Skin epidermis (tissue), 12 donors: ENCODE measurements around the gene FTCD.
"Not testable (repeated sequence)": the region's sequence is repeated elsewhere in the genome, so short reads cannot be mapped to it uniquely, and the experiment has no call there.

Source experiments
- H3K27ac ChIP-seq, 21 experiments: fragments of 200-600 bp; sonication (generic) in 11 of 21; one replicate each; pipeline ENCODE4 v1.5.0; 2020; ENCODE audit warnings: mild to moderate bottlenecking in 3 of 21, inconsistent platforms in 2 of 21, moderate library complexity in 2 of 21
- H3K4me3 ChIP-seq, 7 experiments: fragments of 200-600 bp; sonication (generic) in 2 of 7; one replicate each; pipeline ENCODE4 v1.5.0; 2020; ENCODE audit warnings: inconsistent platforms in 2 of 7, mild to moderate bottlenecking in 2 of 7, moderate library complexity in 1 of 7

The FTCD gene

GRCh38 chr21:46118316-46119143, 36.8 kb downstream of the FTCD start:
- Histone ChIP-seq H3K4me3 (no peak overlapping the region), H3K27ac (peak overlapping the region in 5 of 21 experiments; percentile 17 to 74 (median 73))

DNA sequence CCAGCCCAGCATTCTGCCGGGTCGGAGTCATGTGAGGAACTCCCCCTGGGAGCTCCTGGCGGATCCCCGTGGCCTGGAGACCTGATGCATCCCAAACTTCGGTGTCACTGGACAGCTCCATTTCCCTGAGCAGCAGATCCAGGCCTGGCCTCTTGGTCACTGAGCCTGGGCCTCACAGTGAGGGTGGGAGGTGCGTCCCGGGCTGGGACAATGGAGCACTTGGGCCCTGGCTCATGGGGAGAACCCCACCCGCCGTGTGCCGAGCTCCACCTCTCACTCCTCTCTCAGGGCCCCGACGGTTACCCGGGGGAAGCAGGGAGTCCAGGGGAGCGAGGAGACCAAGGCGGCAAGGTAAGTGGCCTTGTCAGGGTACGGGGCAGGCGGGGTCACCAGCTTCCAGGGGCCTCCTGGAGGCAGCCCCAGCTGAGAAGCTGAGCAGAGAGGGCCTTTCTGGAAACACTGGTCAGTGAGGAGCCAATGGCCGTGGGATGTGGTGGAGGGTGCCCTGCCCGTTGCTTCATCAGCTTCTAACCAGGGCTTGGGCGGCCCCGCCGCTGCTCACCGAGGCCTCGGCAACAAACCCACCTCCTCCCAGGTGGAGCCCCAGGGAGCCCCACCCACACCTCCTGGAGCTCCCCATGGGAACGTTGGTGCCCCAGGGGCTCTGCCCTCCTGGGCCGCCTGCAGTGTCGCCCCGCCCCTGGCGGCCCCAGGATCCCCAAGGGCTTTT, 37.6 kb downstream of the FTCD start:
- H3K4me3 ChIP-seq, result no peak overlapping the region
- H3K27ac ChIP-seq, result peak overlapping the region in 7 of 21 experiments; percentile 8 to 74 (median 65)

- H3K27ac ChIP-seq, result peak overlapping the region in 10 of 21 experiments; percentile 8 to 74 (median 48)
- H3K4me3 ChIP-seq, result no peak overlapping the region
Observed at GRCh38 chr21:46116776-46117585, 38.4 kb downstream of the FTCD start.

DNA sequence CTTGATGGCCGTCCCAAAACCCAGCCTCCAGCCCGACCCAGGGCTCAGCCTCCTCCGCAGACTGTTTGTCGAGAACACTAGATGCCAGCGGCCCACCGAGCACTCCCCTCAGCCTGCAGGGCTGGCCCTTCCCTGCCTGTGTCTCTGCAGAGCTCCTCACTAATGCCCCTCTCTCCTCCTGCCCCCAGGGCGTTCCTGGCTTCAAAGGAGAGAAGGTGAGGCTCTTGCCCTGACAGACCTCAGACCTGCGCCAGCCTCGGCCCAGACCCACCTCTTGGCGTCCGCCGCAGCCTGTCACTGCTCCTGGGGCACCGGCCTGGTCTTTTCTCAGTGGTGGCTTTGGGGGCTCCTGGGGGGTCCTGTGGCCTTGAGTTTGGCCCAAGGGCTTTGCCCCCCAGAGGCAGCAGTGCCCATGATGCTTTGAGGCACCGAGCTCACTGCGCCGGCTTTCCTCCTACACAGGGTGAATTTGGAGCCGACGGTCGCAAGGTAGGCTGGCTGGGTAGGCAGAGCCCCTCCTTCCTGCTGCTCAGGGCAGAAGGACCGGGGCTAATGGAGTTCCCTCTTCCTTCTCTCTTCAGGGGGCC, 39.1 kb downstream of the FTCD start:
- Histone ChIP-seq H3K4me3 (no peak overlapping the region), H3K27ac (peak overlapping the region in 7 of 21 experiments; percentile 25 to 74 (median 62))

- peak overlapping the region in 6 of 21 experiments; percentile 12 to 74 (median 49) for H3K27ac ChIP-seq
- H3K4me3 ChIP-seq, result no peak overlapping the region
Observed at GRCh38 chr21:46115441-46116188, 39.8 kb downstream of the FTCD start.

GRCh38 chr21:46114963-46115362, 40.4 kb downstream of the FTCD start:
- Histone ChIP-seq H3K4me3 (no peak overlapping the region), H3K27ac (peak overlapping the region in 4 of 21 experiments; percentile 11 to 74 (median 44))

DNA sequence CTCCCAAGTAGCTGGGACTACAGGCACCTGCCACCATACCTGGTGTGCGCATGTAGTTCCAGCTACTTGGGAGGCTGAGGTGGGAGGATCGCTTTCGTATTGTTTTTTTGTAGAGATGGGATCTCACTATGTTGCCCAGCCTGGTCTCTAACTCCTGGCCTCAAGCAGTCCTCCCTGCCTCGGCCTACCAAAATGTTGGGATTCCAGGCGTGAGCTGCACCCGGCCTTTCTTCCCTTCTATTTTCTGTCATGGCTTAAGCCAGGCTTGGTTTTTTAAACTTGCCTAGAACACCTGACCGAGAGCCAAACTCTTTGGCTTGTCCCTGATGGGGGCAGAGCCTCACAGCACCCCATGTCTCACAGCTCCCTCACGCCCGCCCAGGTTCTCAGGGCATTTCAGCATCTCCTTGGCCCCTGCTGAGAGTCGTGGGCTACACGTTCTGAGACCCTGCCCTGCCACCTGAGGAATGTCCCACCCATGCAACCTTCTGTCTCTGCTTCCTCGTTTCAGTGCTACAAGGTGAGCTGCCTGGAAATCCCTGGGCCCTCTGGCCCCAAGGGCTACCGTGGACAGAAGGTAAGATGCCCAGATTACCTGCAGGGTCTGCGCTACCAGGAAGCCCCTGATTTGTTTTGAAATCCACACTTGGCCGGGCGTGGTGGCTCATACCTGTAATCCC, 41.7 kb downstream of the FTCD start:
- Histone ChIP-seq H3K4me3 (no peak overlapping the region), H3K27ac (no peak overlapping the region)

DNA sequence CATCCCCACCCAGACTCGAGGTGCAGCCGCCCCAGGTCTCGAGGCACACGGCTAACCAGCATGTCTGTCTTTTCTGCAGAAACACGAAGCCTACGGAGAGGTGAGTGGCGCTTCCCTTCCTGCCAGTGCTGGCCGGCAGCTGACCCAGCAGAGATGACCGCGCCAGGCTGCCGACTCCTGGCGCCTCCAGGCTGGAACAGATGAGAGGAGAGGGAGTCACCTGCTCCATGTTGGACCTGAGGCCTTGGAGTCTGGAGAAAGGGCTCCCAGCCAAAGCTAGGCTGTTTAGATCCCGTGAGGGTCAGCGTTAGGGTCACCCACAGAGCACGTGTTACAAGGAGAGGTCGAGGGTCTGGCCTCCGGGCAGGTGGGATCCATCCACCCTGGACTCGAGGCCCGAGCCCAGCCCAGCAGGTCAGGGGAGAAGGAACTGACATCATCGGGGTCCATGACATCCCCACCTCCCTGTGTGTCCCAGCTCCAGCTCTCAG, 42.6 kb downstream of the FTCD start:
- no peak overlapping the region for H3K4me3 ChIP-seq
- H3K27ac ChIP-seq, result no peak overlapping the region

GRCh38 chr21:46111857-46112724, 43.3 kb downstream of the FTCD start:
- H3K27ac ChIP-seq, result no peak overlapping the region
- H3K4me3 ChIP-seq, result no peak overlapping the region

DNA sequence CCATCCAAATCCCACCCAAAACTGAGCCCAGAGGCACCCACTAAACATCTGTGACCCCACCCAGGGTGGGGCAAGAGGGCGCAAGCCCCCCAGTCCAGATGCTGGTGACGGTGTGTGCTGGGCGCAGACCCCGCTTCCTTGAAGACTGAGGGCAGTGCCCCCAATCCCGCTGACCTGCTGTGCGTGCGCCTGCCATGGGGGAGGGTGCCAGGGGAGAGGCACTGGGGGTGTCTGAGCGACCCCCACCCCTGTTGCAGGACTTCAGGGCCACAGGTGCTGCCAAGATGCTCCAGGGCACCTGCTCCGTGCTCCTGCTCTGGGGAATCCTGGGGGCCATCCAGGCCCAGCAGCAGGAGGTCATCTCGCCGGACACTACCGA, 44.2 kb downstream of the FTCD start:
- H3K4me3 ChIP-seq, result no peak overlapping the region
- H3K27ac ChIP-seq, result peak overlapping the region in 1 of 21 experiments; percentile 39

DNA sequence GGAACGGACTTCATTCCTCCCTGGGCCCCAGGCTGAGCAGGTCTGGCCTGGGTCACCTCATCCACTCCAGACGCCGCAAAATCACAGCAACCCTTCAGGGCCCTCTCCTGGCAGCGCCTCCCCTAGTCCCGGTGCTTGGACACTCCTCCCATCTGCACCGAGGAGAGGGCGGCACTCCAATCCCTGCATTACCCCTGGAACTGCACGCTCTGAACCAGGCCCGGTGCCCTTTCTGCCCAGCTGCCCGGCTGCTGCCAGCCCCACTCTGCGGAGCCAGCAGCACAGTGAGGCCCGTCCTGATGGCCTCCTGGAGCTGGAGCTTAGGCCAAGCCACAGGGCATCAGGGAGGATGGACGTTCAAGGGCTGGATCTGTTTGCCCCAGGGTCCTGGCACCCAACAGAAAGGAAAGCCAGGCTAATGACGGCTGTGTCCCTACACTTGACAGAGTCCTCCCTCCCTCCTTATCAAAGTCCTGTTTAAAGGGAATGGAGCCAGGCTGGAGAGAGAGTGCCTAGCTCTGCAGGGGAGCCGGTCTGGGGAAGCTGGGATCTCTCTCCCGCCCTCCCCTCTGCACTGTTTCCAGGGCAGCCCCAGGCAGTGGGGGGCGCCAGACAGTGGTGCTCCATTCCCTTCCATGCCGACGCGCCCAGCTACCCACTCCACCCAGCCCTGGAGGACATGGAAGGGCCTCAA, 44.7 kb downstream of the FTCD start:
- peak overlapping the region in 4 of 21 experiments; percentile 22 to 44 (median 37) for H3K27ac ChIP-seq
- H3K4me3 ChIP-seq, result no peak overlapping the region

DNA sequence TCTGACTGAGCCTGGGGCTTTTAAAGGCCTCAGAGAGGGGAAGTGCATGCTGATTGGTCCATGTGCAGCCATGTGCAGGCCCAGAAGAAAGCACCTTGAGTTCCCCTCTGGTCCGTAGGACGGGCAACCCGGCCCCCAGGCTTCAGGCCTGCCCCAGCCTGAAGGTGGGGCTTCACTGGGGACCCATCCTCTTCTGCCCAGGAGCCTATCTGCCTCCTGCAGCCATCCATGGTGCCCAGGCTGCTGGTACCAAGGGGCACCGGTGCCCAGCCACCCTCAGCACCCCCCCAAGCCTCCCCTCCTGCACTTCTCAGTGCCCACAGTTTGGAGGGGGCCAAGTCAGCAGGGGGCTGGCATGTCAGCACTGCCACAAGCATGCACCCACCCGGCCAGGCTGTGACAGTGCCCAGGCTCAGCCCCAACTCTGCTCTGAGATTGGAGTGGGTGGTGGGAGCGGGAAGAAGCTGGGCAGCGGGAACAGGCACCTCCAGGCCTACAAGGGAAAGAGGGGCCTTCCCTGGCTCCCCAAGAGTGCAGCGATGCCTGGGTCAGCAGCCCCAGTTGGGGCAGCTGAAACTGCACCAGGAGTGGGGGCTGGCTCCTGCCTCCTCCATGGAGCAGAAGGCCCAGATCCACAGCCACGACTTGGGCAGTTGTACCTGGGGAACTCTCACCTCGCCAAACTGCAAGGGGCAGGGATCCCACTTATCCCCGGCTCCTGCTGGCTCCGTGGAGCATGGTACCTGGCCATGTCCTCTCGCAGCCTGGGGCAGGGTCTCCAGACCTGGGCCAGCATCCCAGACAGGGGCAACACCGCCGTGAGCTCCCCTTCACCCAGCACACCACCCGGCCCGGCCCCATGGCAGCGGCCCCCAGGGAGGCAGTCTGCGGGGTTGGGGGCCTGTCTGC, 45.8 kb downstream of the FTCD start:
- Histone ChIP-seq H3K27ac (peak overlapping the region in 5 of 21 experiments; percentile 6 to 44 (median 28)), H3K4me3 (no peak overlapping the region)

- Histone ChIP-seq H3K27ac (peak overlapping the region in 2 of 21 experiments; percentile 6 to 28), H3K4me3 (no peak overlapping the region)
Observed at GRCh38 chr21:46108827-46109312, 46.5 kb downstream of the FTCD start.

DNA sequence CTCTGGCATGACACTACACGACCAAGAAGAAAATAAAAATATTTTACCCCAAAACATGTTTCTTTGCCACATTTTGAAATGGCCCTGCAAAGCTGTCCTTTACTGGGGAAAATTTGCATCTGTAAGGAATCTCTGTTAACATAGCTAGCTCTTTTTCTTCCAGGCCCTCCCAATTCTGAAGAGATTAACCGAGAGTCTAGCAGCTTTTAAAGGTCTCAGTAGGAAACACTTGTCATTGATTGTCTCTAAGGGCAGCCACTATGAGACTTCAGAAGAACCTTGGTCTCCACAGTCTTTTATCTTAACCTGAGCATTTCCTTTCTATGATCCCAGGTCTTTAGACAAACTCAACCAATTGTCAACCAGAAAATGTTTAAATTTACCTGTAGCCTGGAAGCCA, 48.0 kb downstream of the FTCD start:
- not testable (repeated sequence) for H3K27ac ChIP-seq, H3K4me3 ChIP-seq

- Histone ChIP-seq H3K4me3 (no peak overlapping the region), H3K27ac (no peak overlapping the region)
Observed at GRCh38 chr21:46104104-46104503, 51.3 kb downstream of the FTCD start.
